GM19452 (cell line): ENCODE measurements around the gene POSTN.

Experiments used
- ATAC-seq: cut with Tn5 transposase; IDR thresholded peaks from one replicate; pipeline ENCODE4 v1.9.1; 2021; ENCODE audit not compliant: unreplicated experiment

The POSTN gene, protein sequence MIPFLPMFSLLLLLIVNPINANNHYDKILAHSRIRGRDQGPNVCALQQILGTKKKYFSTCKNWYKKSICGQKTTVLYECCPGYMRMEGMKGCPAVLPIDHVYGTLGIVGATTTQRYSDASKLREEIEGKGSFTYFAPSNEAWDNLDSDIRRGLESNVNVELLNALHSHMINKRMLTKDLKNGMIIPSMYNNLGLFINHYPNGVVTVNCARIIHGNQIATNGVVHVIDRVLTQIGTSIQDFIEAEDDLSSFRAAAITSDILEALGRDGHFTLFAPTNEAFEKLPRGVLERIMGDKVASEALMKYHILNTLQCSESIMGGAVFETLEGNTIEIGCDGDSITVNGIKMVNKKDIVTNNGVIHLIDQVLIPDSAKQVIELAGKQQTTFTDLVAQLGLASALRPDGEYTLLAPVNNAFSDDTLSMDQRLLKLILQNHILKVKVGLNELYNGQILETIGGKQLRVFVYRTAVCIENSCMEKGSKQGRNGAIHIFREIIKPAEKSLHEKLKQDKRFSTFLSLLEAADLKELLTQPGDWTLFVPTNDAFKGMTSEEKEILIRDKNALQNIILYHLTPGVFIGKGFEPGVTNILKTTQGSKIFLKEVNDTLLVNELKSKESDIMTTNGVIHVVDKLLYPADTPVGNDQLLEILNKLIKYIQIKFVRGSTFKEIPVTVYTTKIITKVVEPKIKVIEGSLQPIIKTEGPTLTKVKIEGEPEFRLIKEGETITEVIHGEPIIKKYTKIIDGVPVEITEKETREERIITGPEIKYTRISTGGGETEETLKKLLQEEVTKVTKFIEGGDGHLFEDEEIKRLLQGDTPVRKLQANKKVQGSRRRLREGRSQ

DNA sequence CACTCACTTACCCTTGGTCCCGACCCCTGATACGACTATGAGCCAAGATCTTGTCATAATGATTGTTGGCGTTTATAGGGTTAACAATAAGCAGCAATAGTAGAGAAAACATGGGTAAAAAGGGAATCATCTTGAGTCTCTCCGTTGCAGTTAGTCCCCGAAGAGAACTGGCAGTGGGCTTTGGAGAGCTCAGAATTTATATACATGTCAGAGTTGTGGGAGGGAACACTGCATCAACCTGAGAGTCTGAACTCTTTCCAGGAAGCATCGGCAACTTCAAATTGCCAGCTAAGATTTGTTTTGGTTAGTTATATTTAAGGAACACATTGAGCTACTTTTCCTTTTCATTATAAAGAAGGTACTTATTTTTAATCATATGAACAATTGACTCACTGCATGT lies at the start of gene POSTN:
Gene POSTN (minus strand): TSS at position 172 of the 400 bp plus-strand sequence. CDS start 42 bp downstream, at position 130.
- ATAC-seq = no peak

DNA sequence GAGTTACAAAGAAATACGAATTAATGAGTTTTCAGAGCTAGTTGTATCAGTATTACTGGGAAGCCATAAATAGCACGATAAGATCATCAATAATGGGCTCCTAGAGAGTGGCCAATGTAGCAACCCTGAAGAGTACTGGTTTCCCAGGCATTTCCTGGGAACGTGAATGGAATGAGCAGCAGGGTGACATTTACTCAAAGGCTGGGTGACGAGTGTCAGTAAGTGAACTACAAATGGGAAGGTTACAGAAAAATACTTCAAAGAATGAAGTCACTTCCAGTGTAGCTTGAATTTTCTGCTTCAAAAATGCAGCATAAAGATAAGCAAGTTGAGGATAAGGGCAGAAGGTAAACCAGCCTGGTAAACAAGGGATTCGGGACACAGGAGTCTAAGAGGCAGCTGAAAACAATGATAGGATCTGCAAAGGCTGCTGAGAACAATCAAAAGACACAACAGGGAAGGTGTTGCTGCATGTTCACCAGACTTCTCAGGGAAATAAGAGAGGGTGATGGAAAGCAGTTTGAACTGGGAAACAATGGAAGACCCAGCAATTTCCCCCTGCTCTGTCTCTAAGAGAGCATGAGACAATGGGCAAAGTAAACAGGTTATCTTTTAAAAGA lies 48.6 kb upstream of the POSTN start:
- no peak for ATAC-seq

DNA sequence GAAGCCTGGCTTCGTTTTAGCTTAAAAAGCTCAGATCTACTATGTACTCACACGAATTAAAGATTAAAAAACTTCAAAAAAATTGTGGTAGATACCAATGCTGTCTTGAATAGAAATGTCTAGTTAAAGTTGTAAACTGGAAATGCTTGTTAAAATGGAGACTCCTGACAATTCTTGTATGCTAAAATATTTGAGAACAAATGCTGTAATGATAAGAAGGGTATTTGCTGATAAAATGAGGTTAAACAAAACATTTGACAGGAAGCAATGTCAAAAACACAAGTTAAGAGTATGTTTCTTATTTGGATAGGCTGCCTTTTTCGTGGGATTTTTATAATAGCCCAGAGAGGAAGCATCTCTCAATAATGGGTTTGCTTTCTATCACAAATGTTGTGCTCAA lies 48.0 kb upstream of the POSTN start:
- ATAC-seq = no peak

DNA sequence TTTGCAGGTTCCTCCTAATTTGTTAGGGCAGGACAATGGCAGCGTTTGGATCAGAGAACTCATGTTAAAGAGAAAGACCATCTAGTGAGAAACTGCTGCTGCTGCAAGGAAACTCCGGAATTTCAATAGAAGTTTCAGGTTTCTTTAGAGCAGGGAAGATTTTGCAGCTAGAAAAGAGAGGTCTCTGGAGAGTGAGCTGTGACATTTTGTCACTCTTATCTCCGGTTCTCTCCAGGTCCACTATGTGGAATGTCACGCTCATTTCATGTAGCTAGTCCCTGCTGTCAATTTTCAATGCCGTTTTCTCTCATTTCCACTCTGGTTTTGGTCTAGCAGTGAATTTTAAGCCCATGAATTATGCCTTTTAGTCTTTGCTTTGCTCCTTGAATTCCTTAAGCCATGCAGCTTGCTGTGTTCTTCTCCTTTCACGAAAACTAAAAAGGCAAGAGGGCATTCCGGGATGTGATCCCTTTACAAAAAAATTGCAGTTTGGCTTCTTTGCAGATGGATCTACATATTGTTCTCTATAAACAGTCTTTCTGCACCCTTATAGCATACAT lies 46.7 kb upstream of the POSTN start:
- ATAC-seq = no peak

DNA sequence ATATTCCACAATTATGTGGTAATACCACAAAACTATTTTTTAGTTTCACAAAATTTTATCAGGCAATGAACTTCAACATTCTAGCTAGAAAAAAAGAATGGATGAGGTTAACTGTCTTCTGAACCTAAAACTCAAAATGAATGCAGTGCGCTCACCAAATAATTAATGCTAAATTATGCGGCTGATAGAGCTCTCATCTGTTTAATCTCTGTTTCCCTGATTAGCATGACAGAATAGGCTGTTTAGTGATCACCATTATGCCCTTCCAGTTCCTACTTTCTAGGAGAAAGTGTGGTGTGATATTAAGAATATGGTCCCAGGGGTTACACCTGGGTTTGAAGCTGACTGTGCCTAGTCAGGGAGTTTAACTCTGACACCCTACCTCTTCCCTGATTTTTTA lies 42.8 kb upstream of the POSTN start:
- no peak for ATAC-seq

DNA sequence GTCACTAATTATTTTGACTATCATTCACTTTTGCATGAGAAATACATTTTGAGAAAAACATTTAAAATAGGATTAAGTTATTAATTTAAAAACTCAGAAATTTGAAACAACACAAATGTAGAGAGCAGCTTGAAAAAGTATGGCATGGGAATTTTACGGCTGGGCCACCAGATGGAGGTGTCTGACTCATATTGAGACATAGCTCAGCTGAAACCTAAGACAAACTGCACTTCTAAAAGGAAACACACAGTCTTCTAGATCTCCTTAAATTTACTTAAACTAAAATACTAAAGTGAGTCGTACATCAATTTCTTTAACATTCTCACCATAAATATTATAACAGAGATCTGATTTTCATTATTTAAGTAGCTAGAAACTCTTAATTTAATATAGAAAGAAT lies 41.9 kb upstream of the POSTN start:
- ATAC-seq = no peak

DNA sequence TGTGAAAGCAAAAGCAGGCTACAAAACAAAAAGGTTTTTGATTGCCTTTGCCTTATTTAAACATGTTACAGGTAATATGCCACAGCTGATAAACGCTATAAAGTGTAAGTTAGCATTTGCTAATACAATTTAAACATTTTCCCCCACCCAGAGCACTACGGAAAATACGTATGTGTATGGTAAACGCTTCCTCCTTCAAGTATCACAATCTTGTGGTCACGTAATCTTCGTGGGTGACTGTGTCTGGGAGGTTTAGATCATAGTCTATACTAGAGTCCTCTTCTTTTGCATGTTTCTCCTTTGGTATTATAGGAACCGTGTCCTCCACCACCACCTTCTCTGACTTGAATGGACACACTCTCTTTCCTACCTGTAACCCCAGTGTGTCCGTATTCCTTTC lies 38.1 kb upstream of the POSTN start:
- no peak for ATAC-seq

DNA sequence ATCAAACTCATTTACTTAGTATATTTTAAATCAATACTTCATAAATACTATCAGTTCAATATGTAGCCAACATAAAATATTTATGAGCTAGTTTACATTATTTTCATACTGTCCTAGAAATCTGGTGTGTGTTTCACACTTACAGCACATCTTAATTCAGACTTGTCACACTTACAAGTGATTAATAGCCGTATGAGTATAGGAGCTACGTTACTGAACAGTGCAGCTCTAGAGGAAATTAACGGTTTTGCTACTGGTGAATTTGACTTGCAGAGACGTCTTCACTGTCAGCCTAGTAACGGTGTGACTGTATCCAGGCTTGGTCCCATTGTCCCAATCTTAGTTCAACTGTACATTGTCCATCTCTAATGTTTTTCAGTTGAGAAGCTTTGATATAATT lies 33.7 kb upstream of the POSTN start:
- no peak for ATAC-seq

DNA sequence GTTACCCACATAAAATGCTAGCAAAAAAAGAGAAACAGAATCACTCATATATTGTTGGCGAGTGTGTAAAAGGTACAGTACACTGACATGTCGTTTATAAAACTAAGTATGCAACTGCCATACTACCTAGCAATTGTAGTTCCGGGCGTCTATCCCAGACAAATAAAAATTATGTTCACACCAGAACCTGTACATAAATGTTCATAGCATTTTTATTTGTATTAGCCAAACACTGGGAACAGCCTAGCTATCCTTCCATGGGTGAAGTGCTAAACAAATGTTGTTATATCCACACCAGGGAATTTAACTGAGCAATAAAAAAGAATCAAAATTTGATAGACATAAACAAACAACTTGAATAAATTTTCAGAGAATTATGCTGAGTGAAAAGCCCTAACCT lies 28.9 kb upstream of the POSTN start:
- ATAC-seq = no peak

DNA sequence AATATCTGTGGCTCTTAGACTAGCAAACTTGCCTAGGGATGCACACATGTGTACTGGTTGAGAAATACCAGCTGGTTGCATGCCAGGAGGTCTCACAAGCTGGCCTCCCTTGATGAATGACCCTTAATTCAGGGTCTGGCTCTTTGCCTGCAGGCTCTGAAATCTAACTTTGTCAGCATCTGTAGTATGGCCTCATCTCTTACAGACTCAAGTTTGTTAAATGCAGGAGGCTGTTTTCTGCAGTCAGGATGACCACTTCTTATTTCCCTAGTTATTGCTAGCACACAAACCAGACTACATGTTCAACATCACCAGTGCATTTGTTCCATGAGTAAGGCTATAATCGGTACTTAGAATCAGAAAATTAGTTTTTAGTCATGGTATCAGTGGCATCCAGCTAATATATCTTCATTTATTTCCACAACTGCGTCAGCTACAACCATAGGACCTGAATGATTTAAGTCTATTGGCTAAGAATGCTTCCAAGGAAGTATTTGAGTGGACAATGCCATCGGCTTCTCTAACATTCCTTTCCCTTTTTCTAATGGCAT lies 23.3 kb upstream of the POSTN start:
- ATAC-seq = no peak

DNA sequence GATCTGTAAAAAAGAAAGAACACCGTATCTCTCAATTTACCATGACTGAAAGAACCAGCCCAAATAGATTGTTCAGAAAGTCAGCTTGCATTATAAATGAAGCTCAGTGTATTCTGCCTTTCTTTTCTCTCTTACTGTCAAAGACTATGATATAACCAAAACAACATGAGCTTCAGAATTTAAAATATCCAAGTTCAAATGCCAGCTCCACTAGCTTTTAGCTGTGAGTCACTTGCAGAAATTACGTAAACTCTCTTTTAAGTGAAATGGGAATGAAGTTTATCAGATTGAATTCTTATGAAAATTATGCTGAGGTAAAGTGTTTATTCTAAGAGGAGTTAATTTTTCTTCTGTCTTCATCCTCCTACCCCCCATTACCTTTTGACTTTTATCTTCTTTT lies 20.0 kb upstream of the POSTN start:
- ATAC-seq = no peak

DNA sequence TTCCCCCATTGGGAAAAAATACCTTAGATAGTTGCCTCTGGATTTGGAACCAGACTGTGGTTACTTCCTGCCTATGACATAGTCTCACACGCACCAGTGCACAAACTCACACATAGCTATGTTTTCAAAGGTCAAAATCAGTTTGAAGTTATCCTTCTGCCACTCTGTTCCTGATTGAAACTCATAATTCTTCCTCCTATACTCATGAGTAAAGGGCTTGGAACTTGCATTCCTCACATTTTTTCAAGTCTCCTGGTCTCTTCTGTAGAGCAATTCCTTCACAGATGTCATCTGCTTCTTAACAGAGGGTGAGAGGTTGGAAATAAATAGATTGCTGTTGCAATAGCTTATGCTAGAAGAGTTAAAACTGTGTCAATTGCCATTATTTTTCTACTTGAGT lies 18.6 kb upstream of the POSTN start:
- ATAC-seq = no peak

DNA sequence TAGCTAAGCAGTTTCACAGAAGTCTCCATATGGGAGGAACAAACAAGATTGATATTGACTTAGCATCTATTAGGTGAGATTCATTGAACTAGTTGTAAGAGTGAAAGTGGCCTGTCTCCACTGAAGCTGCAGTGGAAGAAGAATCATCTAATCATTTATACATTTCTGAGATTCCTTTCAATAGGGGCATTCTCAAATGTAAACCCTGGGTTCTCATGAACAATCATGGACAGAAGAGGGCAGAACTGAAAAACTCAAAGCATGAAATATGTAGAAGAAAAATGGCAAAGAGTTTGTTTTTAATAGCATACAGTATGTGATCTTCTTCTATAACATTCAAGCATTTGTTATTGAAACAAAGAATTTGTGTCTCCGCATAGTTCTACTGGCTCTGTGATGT lies 17.6 kb upstream of the POSTN start:
- ATAC-seq = no peak

DNA sequence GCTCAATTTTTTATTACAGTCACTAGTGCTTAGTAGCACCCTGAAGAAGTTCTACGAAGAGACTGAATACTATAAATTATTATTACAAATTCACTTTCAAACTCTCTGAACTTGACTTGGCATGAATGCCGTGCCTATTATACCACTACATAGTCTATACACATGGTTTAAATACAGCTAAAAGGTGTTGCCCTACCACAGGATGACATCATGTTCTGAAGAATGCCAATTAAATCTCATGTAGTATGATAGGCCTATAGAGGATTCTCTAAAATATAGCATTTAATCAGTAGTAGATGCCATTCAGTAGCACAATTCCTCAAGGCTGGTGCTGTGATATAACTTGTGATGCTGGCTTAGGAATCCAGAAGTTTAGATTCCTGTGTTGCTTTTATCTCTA lies 16.7 kb upstream of the POSTN start:
- ATAC-seq = no peak

DNA sequence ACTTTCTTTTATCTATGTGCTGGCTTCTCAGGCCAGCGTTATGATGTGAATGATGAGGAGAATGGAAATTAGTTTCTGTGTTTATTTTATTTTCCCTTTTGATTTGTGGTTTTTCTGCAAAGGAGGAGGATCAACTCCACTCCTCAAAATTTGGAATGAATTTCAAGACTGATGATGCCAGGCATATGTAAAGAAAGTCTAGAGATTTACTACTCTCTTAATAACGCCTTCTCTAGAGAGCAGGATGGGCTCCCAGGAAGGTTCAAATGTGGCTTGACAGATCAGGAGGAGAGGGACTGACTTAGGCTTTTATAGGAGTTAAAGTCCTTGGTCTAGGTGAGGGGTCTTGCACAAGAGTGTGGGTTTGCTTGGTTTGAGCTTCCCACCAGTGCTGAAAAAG lies 15.1 kb upstream of the POSTN start:
- ATAC-seq = no peak

DNA sequence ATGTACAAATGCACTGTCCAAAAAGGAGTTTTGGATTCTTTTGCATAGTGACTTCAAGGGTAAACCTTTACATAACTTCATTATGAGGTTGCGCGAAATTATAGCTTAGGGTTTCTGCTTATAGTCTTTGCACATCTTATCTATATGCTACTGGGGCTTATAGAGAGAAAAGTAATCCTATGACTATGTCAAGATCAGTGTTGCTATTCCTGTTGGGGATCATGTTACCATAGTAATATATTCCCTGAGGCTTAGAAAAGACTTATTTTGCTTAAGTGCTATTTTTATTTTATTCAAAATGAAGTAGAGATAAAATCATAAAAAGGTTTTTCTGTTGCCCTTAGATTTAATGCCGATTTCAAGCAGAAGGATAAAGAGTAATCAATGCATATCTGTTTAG lies 14.7 kb upstream of the POSTN start:
- ATAC-seq = no peak

DNA sequence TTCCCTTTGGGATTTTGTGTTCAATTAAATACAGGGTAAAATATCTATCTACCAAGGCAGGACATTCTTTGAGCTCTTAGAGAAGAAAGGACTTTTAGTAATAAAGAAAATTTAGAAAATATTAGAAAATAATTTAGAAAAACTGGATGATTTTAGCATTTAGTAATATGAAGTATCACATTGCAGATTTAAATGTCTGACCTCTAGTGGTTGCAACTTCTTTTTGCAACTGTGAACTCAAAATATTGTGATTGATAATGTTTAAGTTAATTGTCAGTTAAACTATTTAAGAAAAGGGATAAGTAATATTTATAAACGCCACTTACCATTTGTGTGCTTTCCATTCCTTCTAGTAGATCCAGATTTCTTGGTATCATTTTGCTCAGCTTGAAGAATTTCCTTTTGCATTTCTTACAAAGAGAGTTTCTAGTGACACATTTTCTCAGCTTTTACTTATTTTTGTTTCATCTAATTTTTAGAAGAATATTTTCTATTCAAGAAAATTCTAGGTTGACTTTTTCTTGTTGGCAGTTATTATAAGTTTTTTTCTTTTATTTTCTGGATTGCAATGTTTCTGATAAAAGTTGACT lies 10.3 kb upstream of the POSTN start:
- ATAC-seq = no peak

DNA sequence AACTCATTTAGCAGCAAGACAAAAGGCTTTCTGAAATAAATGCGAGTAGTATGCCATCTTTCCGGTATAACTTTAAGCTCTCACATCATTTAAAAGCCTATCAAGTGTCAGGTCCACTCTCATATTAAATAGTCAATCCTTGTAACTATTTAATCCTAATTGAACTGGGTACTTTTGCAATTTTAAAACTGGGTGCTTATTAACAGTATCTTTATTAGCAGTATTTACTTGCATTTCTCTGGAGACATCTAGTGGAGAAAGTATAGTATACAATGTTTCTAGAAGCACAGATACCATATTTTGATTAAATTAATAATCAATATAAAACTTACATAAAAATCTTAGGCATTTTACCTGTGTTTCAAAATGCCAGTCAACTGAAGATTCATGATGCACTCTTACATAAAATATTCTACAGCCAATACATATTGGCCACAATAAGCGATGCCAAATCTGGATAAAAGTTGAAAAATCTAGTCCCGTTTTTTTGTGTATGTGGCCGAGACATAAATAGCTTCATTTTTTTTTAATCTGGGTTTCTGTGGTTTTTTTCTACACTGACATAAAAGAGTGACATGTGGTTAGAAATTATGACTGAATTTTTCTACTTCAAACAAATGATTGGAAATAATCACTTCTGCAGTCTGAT lies 4.3 kb upstream of the POSTN start:
- ATAC-seq = no peak

DNA sequence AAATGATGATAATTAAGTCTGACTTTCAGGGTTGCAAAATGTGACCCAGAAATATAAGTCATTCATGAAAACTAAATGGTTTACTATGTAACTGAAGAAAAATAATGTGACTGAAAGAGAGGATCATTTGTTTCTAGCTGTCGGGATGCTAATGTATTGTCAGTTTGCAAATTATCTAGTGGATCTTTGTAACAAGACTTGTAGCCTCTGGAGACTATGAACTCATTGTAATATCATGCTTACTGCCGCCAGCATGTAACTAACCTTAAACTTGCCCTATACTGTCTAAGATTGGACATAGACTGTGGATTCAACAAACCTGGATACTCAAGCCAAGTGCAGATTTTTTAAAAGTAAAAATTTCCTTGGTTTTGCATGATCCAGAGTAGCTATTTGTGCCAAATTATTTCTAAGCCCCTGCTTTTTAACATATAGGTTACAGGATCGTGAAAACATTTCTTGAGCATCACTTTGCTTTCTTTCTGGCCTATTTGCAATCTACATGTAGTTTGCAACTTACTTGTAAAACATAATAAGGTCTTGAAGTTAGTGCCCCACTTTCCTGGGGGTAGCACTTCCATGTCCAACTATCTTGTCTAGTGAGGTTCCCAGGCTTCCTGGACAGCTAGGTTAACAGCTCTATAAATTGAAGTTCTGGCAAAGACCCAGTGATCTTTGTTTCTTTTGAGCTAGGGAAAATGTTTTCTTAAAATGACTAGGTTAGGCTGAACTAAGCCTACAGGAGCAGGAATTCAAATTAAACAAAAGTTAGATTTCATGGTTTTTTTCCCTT lies 3.3 kb upstream of the POSTN start:
- ATAC-seq = no peak

DNA sequence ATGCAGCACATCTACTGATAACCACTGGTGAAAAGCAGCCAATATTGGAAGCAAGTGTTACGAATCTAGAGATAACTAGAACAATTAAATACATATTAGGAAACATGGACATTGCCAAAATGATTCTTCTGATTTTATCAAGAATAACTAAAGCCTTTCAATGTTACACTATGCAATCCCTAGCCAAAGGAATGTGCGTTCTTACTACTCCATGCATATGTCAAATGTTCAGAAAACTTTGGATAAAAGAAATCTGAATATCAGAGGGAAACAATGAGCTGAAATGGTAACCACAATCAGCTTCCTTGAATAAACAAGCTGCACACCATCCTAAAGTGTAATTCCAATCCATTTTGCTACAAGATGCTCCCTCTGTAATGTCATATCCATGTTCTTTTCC lies 951 bp upstream of the POSTN start:
- no peak for ATAC-seq
